ENCODE results near the gene DLX1.

GRCh38 chr2:172082105-172082943 is 3.0 kb upstream of the DLX1 start:
- no peak for TF ChIP-seq CTCF (IDR thresholded peaks at IDR 0.05)
- no peak for TF ChIP-seq POLR2A (IDR thresholded peaks at IDR 0.05)
